ENCODE measurements around the gene ADAMTSL2.

The ADAMTSL2 gene

DNA sequence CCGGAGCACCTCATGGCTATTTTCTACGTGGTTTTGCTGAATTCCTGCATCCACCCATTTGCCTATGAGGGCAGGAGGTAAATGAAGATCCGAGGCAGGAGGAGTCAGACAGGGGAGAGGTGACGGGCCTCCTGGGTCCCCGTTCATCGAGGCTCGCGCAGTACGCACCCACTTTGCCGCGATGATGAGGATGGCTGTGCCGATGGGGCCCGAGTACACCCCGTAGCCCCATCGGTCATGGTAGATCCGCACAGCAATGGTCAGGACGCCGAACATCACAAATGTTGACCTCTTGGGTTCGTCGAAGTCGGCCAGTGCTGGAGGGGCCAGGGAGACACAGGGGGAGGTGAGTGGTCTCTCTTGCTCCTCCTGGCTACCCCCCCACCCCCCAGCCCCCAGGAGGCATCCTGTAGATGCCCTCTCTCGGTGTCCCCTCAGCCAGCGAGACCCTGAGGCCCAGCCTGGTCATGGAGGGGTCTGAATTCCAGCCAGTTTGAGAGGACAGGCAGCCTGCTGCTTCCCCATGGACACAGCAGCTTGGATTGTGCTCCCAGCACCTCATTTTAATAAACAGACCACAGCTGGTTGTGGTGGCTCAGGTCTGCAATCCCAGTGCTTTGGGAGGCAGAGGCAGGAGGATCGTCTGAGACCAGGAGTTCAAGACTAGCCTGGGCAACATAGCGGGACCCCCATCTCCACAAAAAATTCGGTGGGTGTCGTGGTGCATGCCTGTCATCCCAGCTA, 15.6 kb upstream of the ADAMTSL2 start:
- DNase-seq = no peak

DNA sequence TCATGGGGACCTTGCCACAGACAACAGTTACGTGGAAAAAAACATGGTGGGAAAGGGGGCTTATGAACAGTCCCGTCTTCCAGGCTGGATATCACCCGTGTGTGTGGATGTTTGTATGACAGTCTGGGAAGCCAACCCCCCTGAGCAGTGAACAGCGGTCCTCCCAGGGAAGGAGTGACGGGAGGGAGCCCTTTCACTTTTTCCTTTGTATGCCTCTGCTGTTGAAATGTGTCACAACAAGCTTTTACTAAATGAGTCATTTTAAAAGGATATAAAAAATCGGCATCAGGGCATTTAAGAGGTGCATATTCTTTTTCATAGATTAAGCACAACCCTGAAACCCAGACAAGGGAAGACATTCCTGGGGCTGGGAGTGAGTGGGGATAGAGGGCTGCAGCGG, 14.8 kb upstream of the ADAMTSL2 start:
- no peak for DNase-seq

DNA sequence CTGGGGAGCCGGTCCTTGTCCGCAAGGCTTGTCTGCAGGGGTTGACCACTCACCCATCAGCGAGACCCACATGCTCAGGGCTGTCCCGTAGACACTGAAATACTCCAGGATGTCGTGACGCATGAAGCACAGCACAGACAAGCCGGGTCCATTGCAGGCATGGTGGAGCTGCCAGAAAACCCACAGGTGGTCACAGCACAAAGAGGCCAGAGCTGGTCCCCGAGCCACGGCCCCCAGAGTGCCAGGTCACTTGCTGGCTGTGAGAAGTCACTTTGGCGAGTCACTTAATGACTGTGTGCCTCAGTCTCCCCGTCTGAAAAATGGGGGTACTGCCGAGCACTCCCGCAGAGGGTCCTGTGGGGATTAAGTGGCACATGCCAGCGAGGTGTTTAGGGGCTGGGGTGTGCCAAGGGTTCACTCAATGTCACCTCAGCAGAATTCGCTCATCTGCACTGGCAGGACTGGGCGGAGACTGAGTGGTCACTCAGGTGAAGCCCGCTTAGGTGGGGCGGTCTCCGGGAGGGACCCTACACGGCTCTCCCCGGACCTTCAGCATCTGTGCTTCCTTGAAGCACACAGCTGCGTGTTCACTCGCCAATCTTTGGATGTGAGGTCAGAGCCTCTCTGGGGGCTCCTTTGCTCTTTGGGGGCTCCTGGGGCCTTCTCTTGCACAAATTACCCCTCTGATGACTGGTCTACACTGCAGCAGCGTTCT, 14.2 kb upstream of the ADAMTSL2 start:
- no peak for DNase-seq

DNA sequence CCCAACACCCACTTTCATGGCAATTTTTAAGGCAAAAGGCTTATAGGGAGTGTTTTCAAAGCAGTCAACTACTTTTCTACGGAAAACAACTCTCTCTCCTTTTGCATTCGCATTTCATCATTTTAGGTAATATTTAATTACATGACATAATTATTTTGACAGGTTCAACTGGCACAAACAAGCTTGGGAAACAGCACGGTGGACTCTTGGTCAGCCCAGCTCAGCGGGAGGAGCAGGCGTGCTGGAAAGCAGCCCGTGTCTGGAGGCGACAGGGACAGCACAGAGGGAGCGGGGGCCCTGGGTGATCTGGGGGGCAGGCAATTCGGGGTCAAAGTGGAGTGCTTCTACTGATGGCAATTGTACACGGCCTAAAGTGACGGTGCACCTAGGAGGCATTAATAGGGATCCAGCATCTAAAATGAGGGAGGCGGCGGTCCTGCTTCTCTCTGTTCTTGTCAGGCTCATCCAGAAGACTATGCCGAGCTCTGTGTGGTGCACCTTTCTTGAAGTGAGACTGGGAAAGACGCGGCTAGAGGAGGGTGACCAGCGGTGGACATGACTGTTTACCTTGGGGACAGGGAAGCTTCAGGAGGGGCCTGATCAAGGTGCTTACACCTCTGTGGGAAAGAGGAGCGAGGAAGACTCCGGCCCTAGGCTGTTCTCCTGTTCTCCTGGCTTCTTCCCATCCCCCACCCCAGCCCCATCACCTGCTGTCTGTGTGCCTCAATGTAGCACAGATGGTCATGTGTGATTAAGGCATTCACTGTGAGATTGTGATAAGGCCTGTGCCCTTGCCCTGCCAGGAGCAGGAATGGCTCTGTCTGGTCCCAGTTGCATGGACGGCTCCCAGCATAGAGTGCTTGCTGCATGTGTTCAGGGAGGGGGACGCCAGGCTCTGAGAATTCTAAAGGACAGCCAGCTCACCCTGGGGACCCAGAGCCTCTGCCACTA, 13.1 kb upstream of the ADAMTSL2 start:
- DNase-seq = no peak

DNA sequence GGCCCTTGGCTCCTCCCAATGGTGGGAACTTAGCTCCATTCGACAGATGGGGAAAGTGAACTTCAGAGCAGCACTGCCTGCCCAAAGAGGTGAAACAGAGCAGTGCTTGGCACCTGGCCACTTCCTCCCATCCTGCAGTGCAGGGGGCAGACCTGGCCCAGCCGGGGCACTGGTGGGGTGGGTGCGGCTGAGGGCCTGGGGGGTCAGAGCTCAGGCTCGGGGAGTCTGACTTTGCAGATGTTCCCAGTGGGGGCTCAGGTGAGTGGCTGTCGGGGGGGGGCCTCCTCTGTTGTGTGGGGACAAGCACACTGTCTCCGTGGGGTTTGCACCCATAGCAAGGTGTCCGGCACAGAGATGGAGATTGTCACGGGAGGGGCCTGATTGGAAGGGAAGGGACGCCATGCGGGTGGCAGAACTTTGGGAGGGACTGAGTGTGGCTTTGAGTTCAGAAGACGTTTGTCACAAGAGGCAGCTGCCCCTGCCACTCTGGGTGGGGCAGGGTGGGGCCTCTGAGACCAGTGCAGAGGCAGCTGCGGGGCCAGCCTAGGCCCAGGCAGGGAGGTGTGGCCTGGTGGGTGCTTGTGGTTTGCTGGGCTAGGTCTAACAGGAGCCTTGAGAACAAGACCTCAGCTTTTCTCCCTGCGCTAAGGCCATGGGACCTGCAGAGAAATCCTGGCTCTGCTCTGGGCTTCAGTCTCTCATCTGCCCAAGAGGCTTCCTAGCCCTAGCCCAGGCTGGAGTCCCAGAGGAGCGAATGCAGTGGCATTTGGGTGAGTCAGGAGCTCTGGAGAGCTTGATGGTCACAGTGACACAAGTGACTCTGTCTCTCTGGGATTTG, 12.2 kb upstream of the ADAMTSL2 start:
- no peak for DNase-seq

DNA sequence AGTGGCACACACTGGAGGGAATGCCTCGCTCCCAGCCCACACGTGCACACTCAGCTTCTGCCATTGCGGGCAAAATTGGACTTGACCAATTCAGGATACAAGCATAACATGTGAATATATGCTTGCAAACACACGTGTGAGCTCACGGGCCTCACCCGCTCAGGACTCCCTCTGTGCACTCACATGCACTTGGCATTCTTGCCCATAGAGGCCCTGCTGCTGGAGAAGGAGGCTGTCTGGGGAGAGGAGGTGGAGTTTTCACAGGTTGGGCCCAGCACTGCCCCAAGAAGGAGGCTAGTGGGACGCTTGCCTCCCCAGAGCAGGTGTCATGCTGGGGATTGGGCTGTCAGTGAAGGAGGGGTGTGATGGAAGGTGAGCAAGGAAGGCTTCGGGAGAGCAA, 11.4 kb upstream of the ADAMTSL2 start:
- no peak for DNase-seq

DNA sequence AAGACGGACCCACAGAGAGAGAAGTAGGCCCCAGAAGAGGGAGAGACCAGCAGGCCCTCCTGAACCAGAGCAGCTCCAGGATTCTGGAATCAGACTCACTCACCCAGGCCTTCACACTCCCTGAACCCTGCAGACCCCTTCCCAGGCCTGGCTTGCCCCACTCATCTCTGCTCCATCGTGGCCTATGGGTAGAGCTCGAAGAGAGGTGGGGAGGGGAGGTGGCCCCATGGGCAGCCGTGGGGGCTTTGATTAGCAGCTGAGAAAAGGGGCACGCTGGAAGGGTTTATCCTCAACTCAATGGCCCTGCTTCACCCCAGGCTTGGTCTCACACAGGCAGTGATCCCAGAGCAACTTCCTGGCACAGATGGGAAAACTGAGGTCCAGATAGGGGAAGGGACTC, 10.4 kb upstream of the ADAMTSL2 start:
- no peak for DNase-seq

DNA sequence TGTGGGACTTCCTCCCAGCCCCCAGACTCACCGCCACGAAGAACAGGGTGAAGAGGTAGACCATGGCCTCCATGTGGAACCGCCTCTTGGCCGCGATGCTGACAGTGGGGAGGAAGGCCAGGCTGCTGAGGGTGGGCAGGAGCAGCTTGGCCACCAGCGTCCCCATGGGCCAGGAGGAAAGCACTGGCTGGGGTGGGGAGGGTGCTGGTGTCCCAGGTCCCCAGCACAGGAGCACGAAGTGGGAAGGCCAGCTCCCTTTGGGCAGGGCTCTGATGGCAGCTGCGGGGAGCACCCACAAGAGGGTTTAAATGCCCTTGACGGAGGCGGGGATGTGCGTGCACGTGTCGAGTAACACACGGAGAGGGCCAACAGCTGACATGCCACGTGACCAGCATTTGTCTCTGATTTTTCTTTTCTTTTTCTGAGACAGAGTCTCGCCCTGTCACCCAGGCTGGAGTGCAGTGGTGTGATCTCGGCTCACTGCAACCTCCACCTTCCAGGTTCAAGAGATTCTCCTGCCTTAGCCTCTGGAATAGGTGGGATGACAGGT, 9.8 kb upstream of the ADAMTSL2 start, which contains the start of gene MYMK:
Gene MYMK, minus strand, starts transcription at position 281 of the 550 bp plus-strand sequence. Its CDS starts 115 bp downstream, at position 166.
- no peak for DNase-seq

DNA sequence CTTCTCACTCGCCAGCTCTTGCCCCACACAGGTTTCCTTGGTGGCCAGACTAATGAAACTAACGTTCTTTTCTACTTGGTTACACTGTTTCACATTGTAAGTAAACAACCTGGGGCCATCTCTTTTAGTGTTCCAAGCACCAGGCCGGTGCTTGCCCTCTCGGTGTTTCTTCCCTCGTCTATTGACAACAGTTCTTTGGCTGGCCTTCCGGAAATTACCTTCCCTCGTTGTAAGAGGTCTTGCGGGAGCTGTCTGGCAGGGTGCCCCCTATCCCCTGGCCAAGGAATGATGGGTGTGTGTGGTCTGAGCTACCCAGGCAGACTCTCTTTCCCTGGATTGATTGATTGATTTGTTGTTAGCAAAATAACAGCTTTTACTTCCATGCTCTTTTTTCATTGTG, 8.8 kb upstream of the ADAMTSL2 start:
- DNase-seq = no peak

DNA sequence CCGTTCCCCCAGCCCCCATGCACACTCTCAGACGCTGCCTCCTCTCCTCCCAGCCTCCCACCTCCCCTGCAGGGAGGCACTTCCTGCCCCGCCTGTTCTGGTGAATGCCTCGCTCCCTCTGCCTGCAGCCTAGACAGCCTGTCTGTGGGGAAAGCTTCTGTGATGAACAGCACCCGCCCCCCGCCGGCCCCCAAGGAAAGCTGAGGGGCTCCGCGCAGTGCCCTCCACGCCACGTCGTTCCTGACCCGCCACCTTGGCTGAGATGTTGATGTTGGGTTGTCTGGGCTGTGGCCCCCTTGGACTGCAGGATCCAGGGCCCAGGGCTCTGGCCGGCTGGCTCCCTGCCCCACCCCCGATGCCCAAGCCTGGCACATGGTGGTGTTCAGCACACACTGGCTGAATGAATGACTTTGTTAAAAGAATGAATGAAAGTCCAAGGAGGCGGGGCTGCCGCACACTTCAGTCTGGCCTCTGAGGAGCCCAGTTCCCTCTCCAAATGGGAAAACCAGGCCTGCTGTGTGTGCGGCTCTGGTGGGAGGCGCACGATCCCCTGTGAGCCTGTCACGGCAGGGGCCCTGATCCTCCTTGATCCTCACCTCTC, 7.7 kb upstream of the ADAMTSL2 start:
- DNase-seq = no peak

DNA sequence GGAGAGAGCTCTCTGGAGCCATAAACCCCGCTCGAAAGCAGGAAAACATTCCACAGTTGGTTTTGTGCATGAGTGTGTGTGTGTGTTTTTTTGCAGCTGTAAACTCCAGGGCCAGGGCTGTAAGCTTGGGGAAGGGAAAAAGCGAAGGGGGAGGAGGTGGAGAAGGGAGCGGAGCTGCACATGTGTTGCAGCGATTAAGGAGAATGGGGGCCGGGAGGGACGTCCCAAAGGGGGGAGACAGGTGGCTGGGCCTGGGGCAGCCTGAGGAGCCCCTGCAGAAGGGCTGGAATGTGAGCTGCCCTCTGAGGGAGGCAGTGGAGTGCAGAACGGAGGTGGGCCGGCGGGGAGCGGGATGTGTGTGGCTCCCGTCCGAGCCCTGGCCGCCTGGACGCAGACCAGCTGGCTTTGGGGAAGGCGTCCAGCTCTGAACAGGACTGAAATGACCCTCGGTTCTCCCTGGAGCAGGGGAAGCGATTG, 7.0 kb upstream of the ADAMTSL2 start:
- no peak for DNase-seq

DNA sequence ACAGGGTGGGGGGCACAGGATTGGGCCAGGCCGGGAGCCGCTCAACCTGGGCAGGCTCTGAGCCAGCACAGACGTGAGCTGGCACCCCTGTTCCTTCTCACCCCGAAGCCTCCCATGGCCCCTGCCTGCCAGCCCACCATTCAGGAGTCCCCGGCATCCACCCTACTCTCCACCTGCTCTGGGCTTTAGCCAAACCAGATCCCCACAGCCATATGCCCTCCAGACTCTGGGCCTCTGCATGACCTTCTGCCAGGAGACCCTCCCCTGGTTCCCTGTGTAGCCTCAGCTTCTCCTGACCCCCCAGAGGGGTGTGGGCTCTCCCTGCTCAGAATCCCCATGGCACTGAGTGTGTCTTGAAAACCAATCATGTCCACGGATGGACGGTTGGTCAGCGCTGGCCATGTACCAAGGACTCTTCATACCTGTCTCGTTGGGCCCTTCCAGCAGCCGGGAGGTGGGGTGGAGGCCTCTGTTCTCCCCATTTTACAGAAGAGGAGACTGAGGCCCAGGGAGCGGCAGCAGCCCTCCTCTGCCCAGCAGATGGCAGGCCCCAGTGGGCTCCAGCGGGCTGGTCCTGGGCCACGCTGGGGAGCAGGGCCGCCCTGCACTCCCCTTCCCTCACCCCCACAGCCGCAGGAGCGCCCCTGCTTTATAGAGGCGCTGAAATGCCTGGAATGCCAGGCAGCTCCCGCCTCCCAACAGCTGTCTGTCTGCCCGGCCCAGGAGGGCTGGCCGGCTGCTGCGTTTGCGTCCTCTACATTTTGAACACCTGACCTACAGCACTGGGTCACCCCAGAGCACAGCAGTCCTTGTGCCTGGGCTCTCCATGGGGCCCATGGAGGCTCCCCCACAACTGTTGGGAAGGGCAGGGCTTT, 6.3 kb upstream of the ADAMTSL2 start:
- no peak for DNase-seq

DNA sequence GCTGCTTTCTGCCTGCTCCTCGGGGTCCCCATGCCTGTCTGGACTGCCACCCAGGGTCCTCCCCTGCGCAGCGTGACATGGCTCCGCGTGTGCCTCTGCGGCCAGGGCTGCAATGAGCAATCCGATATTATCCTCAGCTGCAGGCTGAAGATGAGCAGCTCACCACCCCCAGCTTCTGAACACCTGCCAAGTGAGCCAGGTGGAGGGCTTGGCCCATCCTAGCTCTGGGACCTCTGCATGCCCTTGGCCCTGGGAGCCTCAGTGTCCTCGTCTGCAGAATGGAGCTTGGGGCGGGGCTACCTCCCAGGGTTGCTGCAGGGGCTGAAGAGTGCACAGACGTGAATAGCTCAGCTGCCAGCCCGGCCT, 5.6 kb upstream of the ADAMTSL2 start:
- no peak for DNase-seq

DNA sequence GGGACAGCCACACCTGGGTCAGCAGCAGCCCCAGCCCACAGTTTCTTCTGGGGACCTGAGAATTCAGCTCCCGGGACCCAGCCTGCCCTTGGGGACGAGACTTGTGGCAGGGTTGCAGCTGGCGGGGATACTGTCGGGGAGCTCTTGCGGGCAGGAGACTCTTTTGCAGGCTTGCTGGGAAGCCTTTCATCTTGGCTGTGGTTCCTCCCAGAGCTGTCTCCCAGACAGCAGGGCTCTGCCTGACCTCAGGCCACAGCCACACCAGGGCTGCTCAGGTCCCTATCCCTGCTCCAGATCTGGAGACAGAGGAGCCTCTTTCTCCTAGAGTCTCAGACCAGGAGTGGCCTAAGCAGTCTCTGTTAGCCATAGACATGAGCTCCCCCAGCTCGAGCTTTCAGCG, 5.0 kb upstream of the ADAMTSL2 start:
- DNase-seq = no peak

DNA sequence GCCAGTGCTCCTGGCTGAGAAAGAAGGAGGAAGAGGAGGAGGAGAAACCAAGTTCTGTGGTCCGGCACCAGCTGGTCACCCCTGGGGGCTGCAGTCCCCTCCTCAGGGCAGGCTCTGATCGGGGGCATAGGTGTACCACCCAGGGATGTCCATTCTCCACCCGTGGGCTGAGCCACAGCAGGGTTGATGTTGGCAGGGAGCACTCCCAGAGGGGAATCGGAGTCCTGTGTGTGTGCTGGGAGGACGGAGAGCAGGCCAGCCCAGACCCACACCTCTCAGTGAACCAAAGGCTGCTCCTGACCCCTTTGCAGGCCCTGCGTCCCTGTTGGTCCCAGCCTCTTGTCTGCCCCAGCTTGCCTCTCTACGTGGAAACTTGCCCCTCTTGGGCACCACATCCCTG, 4.6 kb upstream of the ADAMTSL2 start:
- no peak for DNase-seq

DNA sequence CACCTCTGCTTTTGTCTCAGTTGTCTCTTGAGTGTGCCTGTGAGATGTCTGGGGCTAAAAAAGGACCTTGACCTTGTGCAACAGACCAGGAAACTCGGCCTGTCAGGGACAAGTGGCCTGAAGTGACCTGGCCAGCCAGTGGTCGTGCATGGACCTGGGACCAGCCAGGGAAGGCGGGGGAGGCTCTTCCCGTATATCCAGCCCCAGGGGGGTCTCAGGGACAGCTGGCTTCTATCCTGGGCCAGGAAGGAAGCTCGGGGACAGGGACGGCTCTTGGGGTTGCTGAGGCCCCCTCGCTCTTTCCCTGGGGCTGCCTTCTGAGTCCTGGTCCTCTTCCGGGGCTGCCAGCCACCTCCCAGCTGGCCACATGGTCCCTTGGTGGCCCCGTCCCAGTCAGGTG, 3.2 kb upstream of the ADAMTSL2 start:
- DNase-seq = no peak

DNA sequence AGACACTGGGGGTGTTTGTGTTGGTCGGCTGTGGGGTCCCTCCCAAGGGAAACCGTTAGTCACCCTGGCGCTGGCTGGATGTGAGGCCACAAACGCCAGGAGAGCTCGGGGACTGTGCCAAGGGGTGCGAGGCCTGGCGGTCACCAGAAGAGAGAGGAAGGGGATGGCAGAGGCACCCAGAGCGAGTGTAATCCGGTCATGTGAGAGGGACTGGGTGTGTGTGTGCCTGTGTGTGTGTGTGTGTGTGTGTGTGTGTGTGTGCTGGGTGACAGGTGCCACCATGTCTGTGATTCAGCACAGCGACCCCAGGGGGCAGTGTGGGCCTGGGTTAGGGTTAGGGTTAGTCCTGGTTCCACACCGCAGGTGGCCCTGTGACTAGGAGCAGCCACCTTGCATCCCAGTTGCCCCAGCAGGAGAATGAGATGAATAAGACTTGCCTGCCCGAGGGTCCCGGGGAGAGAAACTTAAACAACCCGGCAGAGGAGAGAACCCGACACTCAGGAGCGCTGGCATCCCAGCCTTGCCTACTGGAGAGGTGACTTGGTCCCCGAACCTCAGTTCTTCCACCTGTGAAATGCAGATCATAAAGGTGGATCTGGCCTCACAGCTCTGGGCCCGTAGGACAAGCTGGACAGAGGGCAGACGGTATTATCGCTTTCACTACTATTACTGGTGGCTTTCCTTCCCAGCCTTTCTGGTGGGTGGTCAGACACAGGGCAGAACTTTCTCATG, 1.4 kb upstream of the ADAMTSL2 start:
- peak; percentile 8 for DNase-seq

DNA sequence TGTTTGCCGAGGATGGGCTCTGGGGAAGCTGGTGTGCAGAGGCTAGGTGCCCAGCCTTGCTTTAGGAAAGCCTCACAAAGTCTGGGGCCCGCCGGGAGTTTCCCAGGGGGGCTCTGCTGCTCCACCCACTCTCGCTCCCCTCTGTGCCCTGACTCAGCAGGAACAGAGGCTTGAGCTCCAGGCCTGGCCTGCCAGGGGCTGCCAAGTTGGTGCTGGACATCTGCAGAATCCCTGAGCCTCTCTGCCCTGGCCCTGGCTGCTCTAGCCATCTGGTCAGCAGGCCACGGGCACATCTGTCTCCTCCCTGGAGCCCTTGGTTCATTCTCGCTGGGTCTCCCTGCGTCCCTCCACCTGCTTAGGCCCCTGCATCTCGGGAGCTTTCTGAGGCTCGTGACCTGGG, 647 bp upstream of the ADAMTSL2 start:
- DNase-seq = no peak

DNA sequence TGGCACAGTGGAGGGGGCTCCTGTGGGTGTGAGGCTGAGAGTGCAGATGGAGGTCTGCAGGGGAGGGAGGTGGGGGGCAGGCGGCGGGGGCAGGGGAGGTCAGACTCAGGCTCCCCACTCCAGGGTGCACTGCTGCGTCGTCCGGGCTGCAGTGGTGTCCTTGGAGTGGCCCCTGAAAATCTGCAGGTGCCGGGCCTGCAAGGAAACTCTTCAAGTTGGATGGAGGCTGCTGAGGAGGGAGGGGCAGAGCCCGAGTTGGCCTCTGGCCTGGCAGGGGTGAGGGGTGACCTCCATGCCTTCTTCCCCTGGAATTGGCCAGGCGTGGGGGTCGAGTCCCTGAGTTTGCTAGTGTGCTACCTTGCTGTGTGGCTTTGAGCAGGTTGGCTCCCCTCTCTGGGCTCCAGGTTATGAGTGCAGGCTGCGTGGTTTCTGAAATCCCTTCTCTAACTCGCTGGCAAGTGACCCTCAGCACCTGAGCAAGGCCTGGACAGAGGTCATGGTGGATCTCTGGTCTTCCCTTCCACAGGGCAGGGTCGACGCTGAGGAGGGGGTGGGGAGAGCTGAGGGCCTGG, 888 bp downstream of the ADAMTSL2 start:
- DNase-seq = no peak

DNA sequence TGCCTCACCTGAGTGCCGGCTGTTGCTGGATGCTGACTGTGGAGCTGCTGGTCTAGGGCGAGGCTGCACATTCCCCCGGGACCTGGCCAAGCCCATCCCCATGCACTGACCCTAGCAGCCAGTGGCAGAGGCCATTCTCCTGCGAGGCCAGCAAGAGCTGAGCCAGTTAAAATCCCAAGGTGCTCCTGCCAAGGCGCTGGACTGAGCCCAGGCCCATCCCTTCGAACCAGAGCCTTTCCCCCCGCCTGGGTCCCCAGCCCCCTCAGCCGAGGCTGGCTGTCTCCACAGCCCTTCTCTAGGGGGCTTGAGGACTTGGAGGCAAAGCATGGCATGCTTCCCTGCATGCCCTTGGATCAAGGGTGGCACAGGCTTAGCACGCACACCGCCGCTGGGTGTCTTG, 1.6 kb downstream of the ADAMTSL2 start:
- no peak for DNase-seq

All from stimulated activated naive CD4-positive, alpha-beta T cell treated with Interleukin-2 at 50 U/mL for 16 hours (primary cell).